Astrocyte of the spinal cord (primary cell): Measurements from ENCODE around the gene TOR2A.

Experiments
- DNase-seq: peaks from one replicate; pipeline ENCODE4 v3.0.0; 2011; ENCODE audit warnings: low read depth, low spot score
- H3K4me3 ChIP-seq: 2 replicates; pipeline ENCODE4 v1.5.1; 2011; ENCODE audit warnings: low read depth, mild to moderate bottlenecking, low read length, moderate library complexity
- in situ Hi-C: cut with HindIII; loops from 2 replicates; pipeline ENCODE4 v1.10.0; 2017; ENCODE audit warnings: low sequenced_read_pairs
- TF ChIP-seq, protein P1 (sequence below): IDR thresholded peaks from 2 replicates; pipeline ENCODE4 v1.5.1; 2012; ENCODE audit warnings: low read depth, mild to moderate bottlenecking, low read length, inconsistent platforms

The TOR2A gene

DNA sequence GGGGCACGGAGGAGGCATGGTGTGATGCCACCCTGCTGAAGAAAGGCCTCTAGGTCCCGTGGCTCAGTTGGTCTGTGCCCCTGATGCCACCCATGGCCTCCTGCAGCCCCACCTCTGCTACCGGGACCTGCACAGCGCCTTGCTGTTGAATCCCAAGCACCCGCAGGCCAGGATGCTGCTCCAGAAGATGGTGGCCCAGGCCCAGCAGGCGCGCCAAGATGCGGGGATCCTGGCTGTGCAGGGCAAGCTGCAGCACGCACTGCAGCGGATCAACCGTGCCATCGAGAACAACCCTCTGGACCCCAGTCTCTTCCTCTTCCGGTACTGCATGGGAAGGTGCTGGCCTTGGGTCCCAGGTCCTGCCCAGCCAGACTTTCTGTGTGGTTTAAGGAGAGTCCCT, 12.1 kb downstream of the TOR2A start:
- in situ Hi-C loops: no loop called here
- DNase-seq: no peak
- TF ChIP-seq, protein P1, sequence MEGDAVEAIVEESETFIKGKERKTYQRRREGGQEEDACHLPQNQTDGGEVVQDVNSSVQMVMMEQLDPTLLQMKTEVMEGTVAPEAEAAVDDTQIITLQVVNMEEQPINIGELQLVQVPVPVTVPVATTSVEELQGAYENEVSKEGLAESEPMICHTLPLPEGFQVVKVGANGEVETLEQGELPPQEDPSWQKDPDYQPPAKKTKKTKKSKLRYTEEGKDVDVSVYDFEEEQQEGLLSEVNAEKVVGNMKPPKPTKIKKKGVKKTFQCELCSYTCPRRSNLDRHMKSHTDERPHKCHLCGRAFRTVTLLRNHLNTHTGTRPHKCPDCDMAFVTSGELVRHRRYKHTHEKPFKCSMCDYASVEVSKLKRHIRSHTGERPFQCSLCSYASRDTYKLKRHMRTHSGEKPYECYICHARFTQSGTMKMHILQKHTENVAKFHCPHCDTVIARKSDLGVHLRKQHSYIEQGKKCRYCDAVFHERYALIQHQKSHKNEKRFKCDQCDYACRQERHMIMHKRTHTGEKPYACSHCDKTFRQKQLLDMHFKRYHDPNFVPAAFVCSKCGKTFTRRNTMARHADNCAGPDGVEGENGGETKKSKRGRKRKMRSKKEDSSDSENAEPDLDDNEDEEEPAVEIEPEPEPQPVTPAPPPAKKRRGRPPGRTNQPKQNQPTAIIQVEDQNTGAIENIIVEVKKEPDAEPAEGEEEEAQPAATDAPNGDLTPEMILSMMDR: no peak
- H3K4me3 ChIP-seq: no peak overlapping the region

DNA sequence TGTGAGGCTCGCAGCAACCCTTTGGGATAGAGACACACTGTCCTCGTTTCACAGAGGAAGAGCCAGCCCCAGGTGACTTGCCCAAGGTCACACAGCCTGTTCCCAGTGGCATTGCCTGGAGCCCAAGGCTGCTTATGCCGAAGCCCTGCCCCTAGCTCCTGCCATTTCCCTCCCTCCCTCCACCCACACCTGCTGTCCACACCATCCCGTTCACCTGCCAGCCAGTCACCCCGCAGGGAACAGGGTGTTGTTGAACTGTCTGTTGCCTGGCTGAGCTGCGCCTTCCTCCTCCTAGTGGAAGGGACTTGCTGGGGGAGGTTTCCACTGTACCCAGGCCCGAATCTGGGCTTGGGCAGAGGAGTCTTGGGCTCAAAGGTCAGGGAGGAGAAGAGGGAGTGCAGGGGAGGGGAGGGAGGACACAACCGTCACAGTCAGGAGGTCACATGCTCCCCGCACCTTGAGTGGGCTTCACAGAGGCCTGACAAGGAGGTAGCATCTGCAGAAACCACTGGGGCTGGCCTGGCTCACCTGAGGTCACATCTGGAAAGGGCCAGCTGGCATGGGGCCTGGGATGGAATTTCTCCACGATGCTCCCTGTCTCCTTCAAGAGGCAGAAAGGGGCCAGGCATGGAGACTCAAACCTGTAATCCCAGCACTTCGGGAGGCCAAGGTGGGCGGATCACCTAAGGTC, 12.9 kb downstream of the TOR2A start:
- TF ChIP-seq, protein P1: no peak
- in situ Hi-C loops: no loop called here
- no peak for DNase-seq
- H3K4me3 ChIP-seq: no peak overlapping the region

DNA sequence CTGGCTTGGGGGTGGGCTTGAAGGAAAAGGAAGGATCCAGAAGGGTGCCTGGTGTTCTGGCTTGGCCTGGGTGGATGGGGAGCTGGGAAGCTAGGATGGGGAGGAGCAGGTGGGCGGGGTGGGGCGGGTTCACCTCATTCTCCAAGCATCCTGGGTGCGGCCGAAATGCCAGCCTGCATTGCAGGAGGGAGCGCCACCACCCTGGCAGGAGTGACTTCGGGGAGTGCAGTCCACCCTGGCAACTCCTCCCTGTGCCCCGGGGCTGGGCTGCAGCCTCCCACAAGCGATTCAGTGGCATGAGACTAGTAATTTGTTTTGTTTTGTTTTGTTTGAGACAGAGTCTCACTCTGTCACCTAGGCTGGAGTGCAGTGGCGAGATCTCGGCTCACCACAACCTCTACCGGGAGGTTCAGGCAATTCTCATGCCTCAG, 13.7 kb downstream of the TOR2A start:
- DNase-seq: no peak
- TF ChIP-seq, protein P1: no peak
- in situ Hi-C loops: no loop called here
- H3K4me3 ChIP-seq: no peak overlapping the region

DNA sequence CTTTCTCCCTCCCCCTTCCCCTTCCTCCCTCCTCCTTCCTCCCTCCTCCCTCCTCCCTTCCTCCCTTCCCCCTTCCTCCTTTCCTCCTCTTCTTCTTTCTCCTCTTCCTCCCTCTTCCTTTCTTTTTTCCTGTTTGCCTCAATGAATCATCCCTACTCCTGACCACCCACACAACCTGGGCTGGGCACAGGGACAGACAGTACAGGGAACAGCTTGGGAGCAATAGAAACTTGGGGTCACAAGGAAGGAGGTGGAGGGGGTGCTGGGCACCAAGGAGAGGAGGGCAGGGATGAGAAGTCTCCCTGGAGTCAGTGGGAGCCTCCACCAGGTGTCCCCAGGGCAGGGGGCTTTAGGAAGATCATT, 14.2 kb downstream of the TOR2A start:
- DNase-seq: no peak
- TF ChIP-seq, protein P1: no peak
- no peak overlapping the region for H3K4me3 ChIP-seq
- in situ Hi-C loops: no loop called here

DNA sequence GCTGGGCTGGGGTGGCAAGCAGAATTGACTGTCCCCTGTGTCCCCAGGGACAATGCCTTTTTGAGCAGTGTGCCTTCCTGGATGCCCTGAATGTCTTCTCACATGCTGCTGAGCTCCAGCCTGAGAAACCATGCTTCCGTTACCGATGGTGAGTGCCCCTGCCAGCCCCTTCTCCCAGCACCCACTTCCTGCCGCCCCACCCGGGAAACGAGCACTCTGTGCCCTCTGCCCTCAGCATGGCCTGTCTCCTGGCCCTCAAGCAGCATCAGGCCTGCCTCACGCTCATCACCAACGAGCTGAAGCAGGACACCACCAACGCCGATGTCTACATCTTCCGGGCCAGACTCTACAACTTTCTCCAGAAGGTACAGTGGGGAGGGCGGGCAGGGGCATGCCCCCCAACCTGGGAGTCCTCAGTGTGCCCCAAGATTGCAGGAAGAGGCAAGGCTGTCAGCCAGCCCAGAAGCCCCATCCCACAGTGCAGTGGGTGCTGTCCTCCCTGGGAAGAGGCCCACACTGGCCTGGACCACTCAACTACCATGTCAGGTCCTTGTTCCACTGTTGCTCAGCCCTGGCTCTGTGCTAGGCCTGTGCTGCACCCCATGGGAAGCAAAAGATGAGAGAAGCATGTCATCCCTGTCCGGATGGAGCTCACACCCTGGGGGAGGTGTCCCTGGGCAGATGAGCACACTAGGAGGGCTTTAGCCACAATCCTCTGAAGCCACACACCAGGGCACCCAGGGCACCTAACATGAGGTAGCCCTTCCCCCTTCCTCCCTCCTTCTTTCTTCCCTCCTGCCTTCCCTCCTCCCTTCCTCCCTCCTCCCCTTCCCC, 14.8 kb downstream of the TOR2A start:
- no peak for DNase-seq
- TF ChIP-seq, protein P1: no peak
- no peak overlapping the region for H3K4me3 ChIP-seq
- in situ Hi-C loops: no loop called here

DNA sequence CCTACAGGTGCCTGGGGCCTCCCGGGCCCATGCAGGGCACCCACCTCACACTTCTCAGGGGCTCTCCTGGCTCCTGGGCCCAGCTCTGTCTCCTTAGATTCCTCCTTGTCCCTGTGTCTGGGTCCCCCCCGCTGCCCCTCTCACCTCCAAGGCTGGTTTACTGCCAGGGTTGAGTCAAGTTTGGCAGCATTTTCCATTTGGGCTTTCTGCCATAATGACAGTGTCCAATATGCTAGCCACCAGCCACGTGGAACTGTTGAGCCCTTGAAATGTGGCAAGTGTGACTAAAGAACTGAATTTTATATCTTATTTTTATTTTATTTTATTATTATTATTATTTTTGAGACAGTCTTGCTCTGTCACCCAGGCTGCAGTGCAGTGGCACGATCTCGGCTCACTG, 17.3 kb downstream of the TOR2A start:
- no peak overlapping the region for H3K4me3 ChIP-seq
- in situ Hi-C loops: no loop called here
- DNase-seq: no peak
- TF ChIP-seq, protein P1: no peak
